ENCODE measurements around the gene TOMM7.

DNA sequence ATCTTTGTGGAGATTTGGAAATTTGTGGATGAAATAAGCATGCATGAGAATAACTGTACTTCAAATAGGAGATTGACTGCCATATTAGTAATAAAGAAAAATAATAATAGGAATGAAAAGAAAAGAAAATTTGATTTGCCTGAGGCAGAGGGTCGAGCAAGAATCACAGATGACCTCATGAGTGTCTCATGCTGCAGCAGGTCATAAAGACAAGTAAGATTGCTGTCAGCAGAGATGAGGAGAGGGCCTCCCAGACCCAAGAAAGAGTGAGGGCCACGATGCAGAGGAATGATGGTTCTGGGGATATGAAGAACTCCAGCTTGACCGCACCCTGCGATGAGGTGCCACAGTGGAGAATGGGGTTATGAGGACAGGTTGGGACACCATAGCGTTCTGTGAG, 39.2 kb downstream of the TOMM7 start:
- TF ChIP-seq ESRRA (IDR thresholded peaks at IDR 0.05; ENCODE audit: low read length) (no peak), JUNB (IDR thresholded peaks at IDR 0.05) (no peak), CREM (IDR thresholded peaks at IDR 0.05; ENCODE audit: low read depth) (no peak), PML (IDR thresholded peaks at IDR 0.05; ENCODE audit: low read length) (no peak), NFYB (IDR thresholded peaks at IDR 0.05; ENCODE audit: insufficient read depth, low read depth, low read length) (no peak), ZBED1 (IDR thresholded peaks at IDR 0.05; ENCODE audit: borderline replicate concordance) (no peak), POLR2AphosphoS5 (IDR thresholded peaks at IDR 0.05; ENCODE audit: low read length) (no peak), POLR2A (IDR thresholded peaks at IDR 0.05; ENCODE audit: low read depth, low read length) (no peak), NR2C2 (IDR thresholded peaks at IDR 0.05; ENCODE audit: borderline replicate concordance, control insufficient read depth, insufficient read length, low read depth) (no peak), FOXM1 (IDR thresholded peaks at IDR 0.05; ENCODE audit: low read depth, low read length) (no peak)
- TF ChIP-seq, protein P1, sequence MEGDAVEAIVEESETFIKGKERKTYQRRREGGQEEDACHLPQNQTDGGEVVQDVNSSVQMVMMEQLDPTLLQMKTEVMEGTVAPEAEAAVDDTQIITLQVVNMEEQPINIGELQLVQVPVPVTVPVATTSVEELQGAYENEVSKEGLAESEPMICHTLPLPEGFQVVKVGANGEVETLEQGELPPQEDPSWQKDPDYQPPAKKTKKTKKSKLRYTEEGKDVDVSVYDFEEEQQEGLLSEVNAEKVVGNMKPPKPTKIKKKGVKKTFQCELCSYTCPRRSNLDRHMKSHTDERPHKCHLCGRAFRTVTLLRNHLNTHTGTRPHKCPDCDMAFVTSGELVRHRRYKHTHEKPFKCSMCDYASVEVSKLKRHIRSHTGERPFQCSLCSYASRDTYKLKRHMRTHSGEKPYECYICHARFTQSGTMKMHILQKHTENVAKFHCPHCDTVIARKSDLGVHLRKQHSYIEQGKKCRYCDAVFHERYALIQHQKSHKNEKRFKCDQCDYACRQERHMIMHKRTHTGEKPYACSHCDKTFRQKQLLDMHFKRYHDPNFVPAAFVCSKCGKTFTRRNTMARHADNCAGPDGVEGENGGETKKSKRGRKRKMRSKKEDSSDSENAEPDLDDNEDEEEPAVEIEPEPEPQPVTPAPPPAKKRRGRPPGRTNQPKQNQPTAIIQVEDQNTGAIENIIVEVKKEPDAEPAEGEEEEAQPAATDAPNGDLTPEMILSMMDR (IDR thresholded peaks at IDR 0.05 in 2 of 3, conservative IDR thresholded peaks at IDR 0.05 in 1 of 3; ENCODE audit: control insufficient read depth in 2 of 3, extremely low read depth in 1 of 3, insufficient read depth in 1 of 3, low read depth in 3 of 3, low read length in 3 of 3): no peak
